OCI-LY1 (cell line): ENCODE results near the gene PMEPA1.

ENCODE experiments used
- H2AFZ ChIP-seq: fragments of 200-600 bp; sonication (generic), shearing (Covaris generic); 2 replicates; pipeline ENCODE4 v1.6.0; 2014; ENCODE audit warnings: antibody characterized with exemption, mild to moderate bottlenecking, low read length
- H3F3A ChIP-seq: fragments of 200-600 bp; sonication (generic), shearing (Covaris generic); 2 replicates; pipeline ENCODE4 v1.6.0; 2014; ENCODE audit warnings: mild to moderate bottlenecking, antibody characterized with exemption, low read length, moderate library complexity; ENCODE audit not compliant: insufficient read depth
- H3K27ac ChIP-seq: fragments of 200-600 bp; sonication (generic); 2 replicates; pipeline ENCODE4 v1.5.1; 2014; ENCODE audit warnings: low read length, mixed run types, mild to moderate bottlenecking, low read depth; ENCODE audit not compliant: poor library complexity, severe bottlenecking
- H3K27me3 ChIP-seq: fragments of 200-600 bp; sonication (generic); 2 replicates; pipeline ENCODE4 v1.6.0; 2014; ENCODE audit warnings: antibody characterized with exemption, mild to moderate bottlenecking, low read length, moderate library complexity; ENCODE audit not compliant: insufficient read depth
- H3K36me3 ChIP-seq: fragments of 200-600 bp; sonication (generic); 2 replicates; pipeline ENCODE4 v1.6.1; 2014; ENCODE audit warnings: mild to moderate bottlenecking, antibody characterized with exemption, low read length, moderate library complexity, mixed read lengths; ENCODE audit not compliant: insufficient read depth
- H3K4me1 ChIP-seq: fragments of 200-600 bp; sonication (generic); 2 replicates; pipeline ENCODE4 v1.5.1; 2014; ENCODE audit warnings: mild to moderate bottlenecking, low read length, moderate library complexity; ENCODE audit not compliant: insufficient read depth, severe bottlenecking
- H3K4me2 ChIP-seq: fragments of 200-600 bp; sonication (generic), shearing (Covaris generic); 2 replicates; pipeline ENCODE4 v1.6.1; 2014; ENCODE audit warnings: low read length
- H3K4me3 ChIP-seq: fragments of 200-600 bp; sonication (generic); 2 replicates; pipeline ENCODE4 v1.5.1; 2014; ENCODE audit warnings: low read length, low read depth, mild to moderate bottlenecking, mixed read lengths; ENCODE audit not compliant: poor library complexity, severe bottlenecking
- H3K79me2 ChIP-seq: fragments of 200-600 bp; shearing (Covaris generic); 2 replicates; pipeline ENCODE4 v1.6.1; 2016; ENCODE audit warnings: mixed run types, low read length, mixed read lengths; ENCODE audit not compliant: insufficient read depth
- H3K9ac ChIP-seq: fragments of 200-600 bp; sonication (generic), shearing (Covaris generic); 2 replicates; pipeline ENCODE4 v1.6.1; 2014; ENCODE audit warnings: mild to moderate bottlenecking, low read length, mixed read lengths
- H3K9me2 ChIP-seq: fragments of 200-600 bp; sonication (generic), shearing (Covaris generic); 2 replicates; pipeline ENCODE4 v1.6.1; 2014; ENCODE audit warnings: low read depth, mild to moderate bottlenecking, low read length, mixed read lengths
- H3K9me3 ChIP-seq: fragments of 200-600 bp; shearing (Covaris generic); 2 replicates; pipeline ENCODE4 v1.6.1; 2014; ENCODE audit warnings: low read length, mixed read lengths
- H4K20me1 ChIP-seq: fragments of 200-600 bp; sonication (generic), shearing (Covaris generic); 2 replicates; pipeline ENCODE4 v1.6.0; 2016; ENCODE audit warnings: mild to moderate bottlenecking, low read length; ENCODE audit not compliant: insufficient read depth
- EZH2 ChIP-seq: fragments of 200-600 bp; sonication (generic), shearing (Covaris generic); IDR thresholded peaks from 2 replicates; pipeline ENCODE4 v1.8.0; 2017; ENCODE audit warnings: borderline replicate concordance, mixed run types, mild to moderate bottlenecking, antibody characterized with exemption, low read length, moderate library complexity, mixed read lengths
- TF ChIP-seq, protein P1 (sequence below): fragments of 200-600 bp; sonication (generic), shearing (Covaris generic); IDR thresholded peaks from 2 replicates; pipeline ENCODE4 v1.5.1; 2017; ENCODE audit warnings: mild to moderate bottlenecking, antibody characterized with exemption, low read length, moderate library complexity, mixed read lengths

The PMEPA1 gene

DNA sequence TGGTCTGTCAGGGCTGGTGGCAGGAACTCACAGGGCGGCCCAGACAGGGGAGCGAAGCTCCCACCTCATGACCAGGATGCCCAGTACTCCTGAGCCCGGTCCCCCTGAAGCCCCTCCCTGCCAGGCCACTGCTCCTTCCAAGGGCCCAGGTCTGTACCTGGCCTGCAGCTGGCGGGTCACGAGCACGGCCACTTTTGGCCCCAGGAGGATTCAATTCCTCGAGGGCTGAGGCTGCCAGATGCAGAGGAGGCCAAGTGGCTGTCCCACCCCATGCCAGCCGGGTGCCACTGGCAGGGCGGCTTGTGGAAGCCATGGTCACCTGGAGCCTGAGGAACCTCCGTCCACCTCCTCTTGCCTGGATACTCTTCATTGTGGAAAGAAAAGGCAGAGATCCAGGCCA, 17.4 kb downstream of the PMEPA1 start:
- Histone ChIP-seq H3F3A (no peaks in the 10 kb centered on the region), H4K20me1 (no peaks in the 10 kb centered on the region), H2AFZ (no peak overlapping the region), H3K36me3 (no peaks in the 10 kb centered on the region), H3K27ac (no peak overlapping the region), H3K79me2 (no peaks in the 10 kb centered on the region), H3K4me1 (no peaks in the 10 kb centered on the region), H3K4me3 (no peak overlapping the region), H3K9me2 (no peaks in the 10 kb centered on the region), H3K9me3 (no peaks in the 10 kb centered on the region), H3K27me3 (peaks cover 9% of the 10 kb centered on the region; the same call in 1 of the 2 replicates), H3K9ac (no peak overlapping the region), H3K4me2 (no peak overlapping the region)
- TF ChIP-seq, protein P1, sequence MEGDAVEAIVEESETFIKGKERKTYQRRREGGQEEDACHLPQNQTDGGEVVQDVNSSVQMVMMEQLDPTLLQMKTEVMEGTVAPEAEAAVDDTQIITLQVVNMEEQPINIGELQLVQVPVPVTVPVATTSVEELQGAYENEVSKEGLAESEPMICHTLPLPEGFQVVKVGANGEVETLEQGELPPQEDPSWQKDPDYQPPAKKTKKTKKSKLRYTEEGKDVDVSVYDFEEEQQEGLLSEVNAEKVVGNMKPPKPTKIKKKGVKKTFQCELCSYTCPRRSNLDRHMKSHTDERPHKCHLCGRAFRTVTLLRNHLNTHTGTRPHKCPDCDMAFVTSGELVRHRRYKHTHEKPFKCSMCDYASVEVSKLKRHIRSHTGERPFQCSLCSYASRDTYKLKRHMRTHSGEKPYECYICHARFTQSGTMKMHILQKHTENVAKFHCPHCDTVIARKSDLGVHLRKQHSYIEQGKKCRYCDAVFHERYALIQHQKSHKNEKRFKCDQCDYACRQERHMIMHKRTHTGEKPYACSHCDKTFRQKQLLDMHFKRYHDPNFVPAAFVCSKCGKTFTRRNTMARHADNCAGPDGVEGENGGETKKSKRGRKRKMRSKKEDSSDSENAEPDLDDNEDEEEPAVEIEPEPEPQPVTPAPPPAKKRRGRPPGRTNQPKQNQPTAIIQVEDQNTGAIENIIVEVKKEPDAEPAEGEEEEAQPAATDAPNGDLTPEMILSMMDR: no peak
- no peak for TF ChIP-seq EZH2

DNA sequence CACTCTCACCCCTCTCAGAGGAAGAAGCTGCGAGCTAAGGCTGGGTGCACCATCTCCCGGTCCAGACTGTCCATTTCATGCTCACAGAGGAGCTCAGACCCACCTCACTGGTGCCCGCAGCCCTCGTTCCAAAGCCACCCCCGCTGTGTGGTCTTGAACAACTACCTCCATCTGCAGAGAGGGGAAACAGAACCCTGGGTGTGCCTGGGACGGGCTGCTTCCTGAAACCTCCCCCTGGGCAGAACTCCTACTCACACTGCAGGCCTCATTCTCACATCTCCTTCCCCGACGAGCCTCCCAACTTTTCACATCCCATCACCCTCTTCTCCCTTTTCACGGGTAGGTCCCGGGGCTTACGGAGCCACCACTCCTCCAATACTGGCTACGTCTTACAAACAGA, 18.1 kb downstream of the PMEPA1 start:
- no peaks in the 10 kb centered on the region for H3K4me1 ChIP-seq
- peaks cover 6% of the 10 kb centered on the region; the same call in 1 of the 2 replicates for H3K27me3 ChIP-seq
- H3K9me2 ChIP-seq: no peaks in the 10 kb centered on the region
- no peaks in the 10 kb centered on the region for H3K36me3 ChIP-seq
- no peaks in the 10 kb centered on the region for H4K20me1 ChIP-seq
- no peak overlapping the region for H3K4me2 ChIP-seq
- H3K9me3 ChIP-seq: no peaks in the 10 kb centered on the region
- no peaks in the 10 kb centered on the region for H3F3A ChIP-seq
- H3K9ac ChIP-seq: no peak overlapping the region
- H3K4me3 ChIP-seq: no peak overlapping the region
- H3K27ac ChIP-seq: no peak overlapping the region
- H2AFZ ChIP-seq: no peak overlapping the region
- TF ChIP-seq EZH2: no peak
- TF ChIP-seq, protein P1: no peak
- H3K79me2 ChIP-seq: no peaks in the 10 kb centered on the region

DNA sequence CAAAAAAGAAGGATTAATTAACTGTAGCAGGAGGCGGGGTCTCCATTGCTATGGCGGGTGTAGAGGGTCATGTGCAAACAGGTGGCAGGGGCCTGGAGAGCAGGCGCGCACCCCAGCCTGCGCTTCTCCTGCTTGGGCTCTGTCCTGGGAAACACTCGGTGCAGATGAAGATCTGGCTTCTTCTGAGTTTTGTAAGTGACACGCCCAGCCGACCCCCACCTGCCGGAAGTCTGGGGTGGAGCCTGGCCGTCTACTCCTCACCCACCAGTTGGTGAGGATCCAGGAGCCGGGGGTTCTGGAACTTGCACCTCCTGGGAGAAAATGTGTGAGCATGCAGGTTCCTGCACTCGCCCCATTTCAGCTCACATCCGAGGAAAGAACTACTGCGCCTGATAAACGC, 19.3 kb downstream of the PMEPA1 start:
- H3K4me1 ChIP-seq: no peaks in the 10 kb centered on the region
- H2AFZ ChIP-seq: no peak overlapping the region
- no peaks in the 10 kb centered on the region for H3K9me3 ChIP-seq
- H3K9me2 ChIP-seq: no peaks in the 10 kb centered on the region
- no peak for TF ChIP-seq EZH2
- TF ChIP-seq, protein P1: no peak
- H3K27me3 ChIP-seq: peaks cover 4% of the 10 kb centered on the region; the same call in 1 of the 2 replicates
- H3K79me2 ChIP-seq: no peaks in the 10 kb centered on the region
- H3K36me3 ChIP-seq: no peaks in the 10 kb centered on the region
- no peaks in the 10 kb centered on the region for H3F3A ChIP-seq
- no peak overlapping the region for H3K9ac ChIP-seq
- H3K27ac ChIP-seq: no peak overlapping the region
- H3K4me3 ChIP-seq: no peak overlapping the region
- H3K4me2 ChIP-seq: no peak overlapping the region
- no peaks in the 10 kb centered on the region for H4K20me1 ChIP-seq
